ENCODE results near the gene SLC3A2. TPM values are rescaled to one million over a fixed set of nuclear protein-coding genes. Genes with fewer than 3 reads are reported as not detected.
"Not testable (repeated sequence)": the region's sequence is repeated elsewhere in the genome, so short reads cannot be mapped to it uniquely, and the experiment has no call there.

The SLC3A2 gene
- total RNA-seq, 1 experiment from 2014 or later = 141 TPM

DNA sequence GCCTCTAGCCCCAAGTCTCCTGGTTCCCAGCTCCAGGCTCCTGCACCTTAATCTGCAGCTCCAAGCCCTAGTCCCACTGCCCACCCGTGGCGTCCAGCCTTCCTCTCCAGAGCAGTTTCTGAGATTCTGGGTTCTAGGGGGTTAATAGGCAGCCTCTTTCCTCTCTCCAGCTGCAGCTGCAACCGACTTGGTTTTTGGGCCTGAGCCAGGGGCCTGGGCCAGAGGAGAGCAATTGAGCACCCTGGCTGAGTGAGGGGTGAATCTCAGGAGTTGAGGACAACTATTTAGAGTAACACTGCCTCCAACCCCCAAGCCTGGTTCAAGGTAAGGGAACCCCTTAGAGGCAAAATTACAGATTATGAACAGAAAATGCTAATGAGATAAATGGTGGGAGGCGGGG, 49.5 kb downstream of the SLC3A2 start:
- no peak for DNase-seq (ENCODE audit: low read depth)

DNA sequence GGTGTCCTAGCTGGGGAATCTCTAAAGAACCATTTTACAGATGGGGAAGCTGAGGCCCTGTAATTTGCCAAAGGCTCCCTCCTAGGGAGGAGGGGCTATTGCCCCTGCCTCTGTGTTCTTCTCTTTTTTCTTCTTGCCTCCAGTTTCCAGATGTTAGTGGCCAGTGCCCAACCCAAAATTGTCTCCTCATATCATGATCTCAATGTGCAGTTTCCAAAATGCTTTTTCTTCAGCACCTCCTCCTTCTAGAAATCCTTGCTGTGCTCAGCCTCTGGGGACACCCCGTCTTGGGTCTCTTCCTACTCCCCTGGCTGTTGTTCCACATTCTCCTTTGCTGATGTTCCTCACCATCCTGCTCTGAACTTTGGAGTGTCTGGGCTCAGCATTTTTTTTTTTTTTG, 50.0 kb downstream of the SLC3A2 start:
- DNase-seq (ENCODE audit: low read depth) = no peak

DNA sequence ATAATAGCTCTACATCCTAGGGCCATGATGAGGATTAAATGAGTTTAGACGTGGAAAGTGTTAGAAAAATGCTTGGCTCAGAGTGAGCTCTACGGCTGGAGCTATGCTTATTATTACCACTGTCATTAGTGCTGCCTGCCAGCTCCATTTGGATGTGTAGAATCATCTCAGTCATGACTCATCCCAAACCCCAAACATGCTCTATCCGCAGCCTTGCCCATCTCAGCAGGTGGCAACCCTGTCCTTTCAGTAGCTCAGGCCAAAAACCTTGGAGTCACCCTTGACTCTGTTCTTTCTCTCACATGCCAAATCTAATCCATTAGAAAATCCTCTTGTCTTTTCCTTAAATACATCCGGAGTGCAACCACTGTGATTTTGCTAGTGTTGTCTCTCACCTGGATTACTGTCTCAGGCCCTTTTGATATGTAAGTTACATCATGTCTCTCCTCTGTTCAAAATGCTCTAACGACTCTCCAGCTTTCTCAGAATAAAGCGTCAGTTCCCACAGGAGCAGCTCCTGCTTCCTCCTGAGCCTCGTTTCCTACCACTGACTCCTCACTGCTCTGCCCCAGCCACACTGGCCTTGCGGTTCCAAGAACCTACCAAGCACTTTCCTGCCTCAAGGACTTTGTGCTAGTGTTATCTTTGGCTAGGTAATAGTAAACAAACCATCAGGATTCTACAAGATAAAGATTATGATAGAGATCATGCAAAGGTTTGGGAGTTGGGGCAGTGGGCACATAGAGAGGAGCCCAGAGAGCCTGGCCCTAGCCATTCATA, 51.0 kb downstream of the SLC3A2 start:
- peak; percentile 60 for DNase-seq (ENCODE audit: low read depth)

DNA sequence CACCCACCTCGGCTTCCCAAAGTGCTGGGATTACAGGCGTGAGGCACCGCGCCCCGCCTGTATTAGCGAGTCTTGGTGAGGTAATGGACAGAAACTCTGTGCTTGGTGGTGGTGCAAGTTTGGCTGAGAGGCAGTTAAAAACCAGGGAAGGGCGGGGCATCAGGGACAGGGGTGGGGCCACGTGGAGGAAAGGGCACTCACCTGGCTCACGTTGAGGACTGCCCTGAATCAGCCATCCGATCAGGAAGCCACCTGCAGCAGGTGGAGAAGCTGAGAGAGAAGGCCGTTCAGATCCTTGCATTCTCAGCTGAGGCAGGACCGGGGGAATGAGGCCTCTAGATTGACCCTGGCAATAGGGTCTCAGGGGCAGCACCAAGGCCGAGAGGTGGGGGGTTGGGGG, 52.6 kb downstream of the SLC3A2 start:
- no peak for DNase-seq (ENCODE audit: low read depth)

DNA sequence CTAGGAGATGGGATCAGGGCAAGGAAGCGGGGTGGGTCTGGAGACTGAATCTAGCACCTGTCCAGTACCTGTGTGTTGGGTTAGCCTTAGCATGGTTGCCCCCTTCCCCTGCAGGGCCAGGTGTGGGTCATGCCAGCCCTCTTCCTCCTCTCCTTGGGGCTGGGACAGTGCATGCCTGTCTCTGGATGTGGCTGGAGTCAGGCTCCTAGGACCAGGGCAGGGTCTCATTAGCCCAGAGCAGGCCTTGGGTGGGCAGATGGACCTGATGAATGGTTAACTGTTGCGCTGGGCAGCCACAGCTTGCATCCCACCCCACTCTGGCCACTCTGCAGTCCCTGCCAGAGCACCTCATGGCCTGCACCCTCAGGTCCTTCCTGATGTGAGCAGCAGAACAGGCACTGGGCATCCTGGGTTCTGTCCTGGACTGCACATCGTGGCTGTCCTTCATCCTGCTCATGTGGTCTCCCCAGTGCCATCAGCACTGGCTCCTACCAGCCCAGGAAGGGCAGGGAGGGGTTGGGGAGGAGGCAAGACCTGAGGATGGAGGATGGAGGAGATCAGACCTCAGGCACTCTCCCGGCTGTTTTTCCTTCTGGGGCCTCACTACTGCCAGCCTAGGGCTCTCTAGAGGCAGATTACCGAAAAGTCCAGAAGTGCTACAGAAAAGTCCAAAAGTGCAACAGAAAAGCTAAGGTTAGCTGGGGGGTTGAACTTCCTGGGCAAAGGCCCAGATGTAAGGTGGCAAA, 53.2 kb downstream of the SLC3A2 start:
- no peak for DNase-seq (ENCODE audit: low read depth)

DNA sequence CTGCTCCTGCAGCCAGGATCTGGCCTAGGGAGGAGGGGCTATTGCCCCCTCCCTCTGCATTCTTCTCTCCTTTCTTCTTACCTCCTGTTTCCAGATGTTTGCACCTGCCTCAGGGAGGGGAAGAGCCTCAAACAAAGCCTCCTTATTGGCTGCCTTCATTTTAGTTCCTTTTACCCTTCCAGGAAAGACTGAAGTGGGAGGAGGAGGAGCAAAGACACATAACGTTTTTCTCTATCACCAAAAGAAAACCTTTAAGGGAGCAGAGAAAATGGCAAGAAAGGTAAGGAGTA, 53.7 kb downstream of the SLC3A2 start:
- DNase-seq (ENCODE audit: low read depth) = no peak

DNA sequence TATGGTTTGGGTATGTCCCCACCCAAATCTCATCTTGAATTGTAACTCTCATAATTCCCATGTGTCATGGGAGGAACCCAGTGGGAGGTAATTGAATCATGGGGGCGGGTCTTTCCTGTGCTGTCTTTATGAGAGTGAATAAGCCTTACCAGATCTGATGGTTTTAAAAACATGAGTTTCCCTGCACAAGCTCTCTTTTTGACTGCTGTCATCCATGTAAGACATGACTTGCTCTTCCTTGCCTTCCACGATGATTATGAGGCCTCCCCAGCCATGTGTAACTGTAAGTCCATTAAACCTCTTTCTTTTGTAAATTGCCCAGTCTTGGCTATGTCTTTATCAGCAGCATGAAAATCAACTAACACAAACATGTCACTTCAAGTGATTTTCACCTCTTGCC, 56.8 kb downstream of the SLC3A2 start:
- DNase-seq (ENCODE audit: low read depth) = not testable (repeated sequence)

Other genes starting within 250 kb of the SLC3A2 start
- gene GANAB, start 234.3 kb upstream of the SLC3A2 start, total RNA-seq (2014; rRNA removed; shearing (Covaris generic)) = 142 and 229 TPM in 2 replicates
- 17.1 and 22.1 TPM in 2 replicates for gene INTS5, start 227.6 kb upstream of the SLC3A2 start, total RNA-seq (2014; rRNA removed; shearing (Covaris generic))
- gene C11orf98, start 215.7 kb upstream of the SLC3A2 start, total RNA-seq (2014; rRNA removed; shearing (Covaris generic)) = 83.6 and 86.6 TPM in 2 replicates
- gene CSKMT, start 215.6 kb upstream of the SLC3A2 start, total RNA-seq (2014; rRNA removed; shearing (Covaris generic)) = 2.0 and 8.7 TPM in 2 replicates
- 9.4 and 12.6 TPM in 2 replicates for gene UQCC3, start 209.2 kb upstream of the SLC3A2 start, total RNA-seq (2014; rRNA removed; shearing (Covaris generic))
- gene LBHD1, start 208.6 kb upstream of the SLC3A2 start, total RNA-seq (2014; rRNA removed; shearing (Covaris generic)) = 3.8 and 6.1 TPM in 2 replicates
- gene UBXN1, start 201.8 kb upstream of the SLC3A2 start, total RNA-seq (2014; rRNA removed; shearing (Covaris generic)) = 80.6 and 116 TPM in 2 replicates
- gene LRRN4CL, start 191.4 kb upstream of the SLC3A2 start, total RNA-seq (2014; rRNA removed; shearing (Covaris generic)) = 0.42 and 1.7 TPM in 2 replicates
- gene BSCL2, start 173.5 kb upstream of the SLC3A2 start, total RNA-seq (2014; rRNA removed; shearing (Covaris generic)) = 165 and 183 TPM in 2 replicates
- not detected in 2 replicates for gene GNG3, start 173.2 kb upstream of the SLC3A2 start, total RNA-seq (2014; rRNA removed; shearing (Covaris generic))
- gene HNRNPUL2, start 153.4 kb upstream of the SLC3A2 start, total RNA-seq (2014; rRNA removed; shearing (Covaris generic)) = 11.3 and 16.8 TPM in 2 replicates
- 64.6 and 70.6 TPM in 2 replicates for gene TTC9C, start 152.4 kb upstream of the SLC3A2 start, total RNA-seq (2014; rRNA removed; shearing (Covaris generic))
- gene ZBTB3, start 126.7 kb upstream of the SLC3A2 start, total RNA-seq (2014; rRNA removed; shearing (Covaris generic)) = 6.4 and 10.2 TPM in 2 replicates
- 178 and 181 TPM in 2 replicates for gene POLR2G, start 119.3 kb upstream of the SLC3A2 start, total RNA-seq (2014; rRNA removed; shearing (Covaris generic))
- gene TAF6L, start 109.5 kb upstream of the SLC3A2 start, total RNA-seq (2014; rRNA removed; shearing (Covaris generic)) = 14.5 and 17.3 TPM in 2 replicates
- 82.1 and 138 TPM in 2 replicates for gene TMEM179B, start 93.5 kb upstream of the SLC3A2 start, total RNA-seq (2014; rRNA removed; shearing (Covaris generic))
- 38.7 and 41.7 TPM in 2 replicates for gene TMEM223, start 88.9 kb upstream of the SLC3A2 start, total RNA-seq (2014; rRNA removed; shearing (Covaris generic))
- 23.2 and 30.0 TPM in 2 replicates for gene NXF1, start 75.5 kb upstream of the SLC3A2 start, total RNA-seq (2014; rRNA removed; shearing (Covaris generic))
- gene STX5, start 48.8 kb upstream of the SLC3A2 start, total RNA-seq (2014; rRNA removed; shearing (Covaris generic)) = 57.2 and 57.5 TPM in 2 replicates
- not detected in 2 replicates for gene TEX54, start 48.1 kb upstream of the SLC3A2 start, total RNA-seq (2014; rRNA removed; shearing (Covaris generic))
- 55.2 and 61.8 TPM in 2 replicates for gene WDR74, start 41.3 kb upstream of the SLC3A2 start, total RNA-seq (2014; rRNA removed; shearing (Covaris generic))
- not detected in 2 replicates for gene CHRM1, start 40.5 kb downstream of the SLC3A2 start, total RNA-seq (2014; rRNA removed; shearing (Covaris generic))
- not detected in 2 replicates for gene SLC22A6, start 104.1 kb downstream of the SLC3A2 start, total RNA-seq (2014; rRNA removed; shearing (Covaris generic))
- not detected in 2 replicates for gene SLC22A8, start 134.9 kb downstream of the SLC3A2 start, total RNA-seq (2014; rRNA removed; shearing (Covaris generic))

Measured in M059J (cell line).